T-helper 22 cell (primary cell): Measurements from ENCODE around the gene ALDH3B1.

Source experiments
- DNase-seq: peaks from one replicate; pipeline ENCODE4 v3.0.0-alpha.2; 2020; ENCODE audit warnings: low read depth

The ALDH3B1 gene

GRCh38 chr11:68013611-68014156 lies 3.6 kb downstream of the ALDH3B1 start:
- DNase-seq, result no peak

GRCh38 chr11:68014157-68014946 lies 4.2 kb downstream of the ALDH3B1 start:
- no peak for DNase-seq

- no peak for DNase-seq
Measured at GRCh38 chr11:68014947-68015447, 4.9 kb downstream of the ALDH3B1 start.

GRCh38 chr11:68015467-68015866 lies 5.3 kb downstream of the ALDH3B1 start:
- DNase-seq, result no peak

- DNase-seq, result no peak
Measured at GRCh38 chr11:68016161-68016903, 6.2 kb downstream of the ALDH3B1 start.

GRCh38 chr11:68016904-68017817 lies 7.0 kb downstream of the ALDH3B1 start:
- no peak for DNase-seq

- DNase-seq, result no peak
Measured at GRCh38 chr11:68017980-68018729, 8.0 kb downstream of the ALDH3B1 start.

GRCh38 chr11:68018730-68019190 lies 8.6 kb downstream of the ALDH3B1 start:
- no peak for DNase-seq

GRCh38 chr11:68019486-68019885 lies 9.4 kb downstream of the ALDH3B1 start:
- no peak for DNase-seq

GRCh38 chr11:68020575-68020974 lies 10.4 kb downstream of the ALDH3B1 start:
- no peak for DNase-seq

GRCh38 chr11:68021167-68021787 lies 11.2 kb downstream of the ALDH3B1 start:
- DNase-seq, result no peak

- DNase-seq, result no peak
Measured at GRCh38 chr11:68022531-68022930, 12.4 kb downstream of the ALDH3B1 start.

- no peak for DNase-seq
Measured at GRCh38 chr11:68024508-68024907, 14.4 kb downstream of the ALDH3B1 start.

GRCh38 chr11:68025047-68025446 lies 14.9 kb downstream of the ALDH3B1 start:
- DNase-seq, result no peak

GRCh38 chr11:68026391-68027105 lies 16.4 kb downstream of the ALDH3B1 start:
- DNase-seq, result no peak

GRCh38 chr11:68027667-68028066 lies 17.5 kb downstream of the ALDH3B1 start:
- no peak for DNase-seq

GRCh38 chr11:68028802-68029545 lies 18.8 kb downstream of the ALDH3B1 start:
- no peak for DNase-seq

GRCh38 chr11:68030318-68031143 lies 20.4 kb downstream of the ALDH3B1 start, which contains the start of gene NDUFS8:
TSS of gene NDUFS8 (plus strand) at chr11:68030681. CDS start at chr11:68032152, 1,471 bp downstream.
- peak; percentile 91 for DNase-seq
